ENCODE data around the gene SORT1. TPM values are rescaled to one million over a fixed set of nuclear protein-coding genes. Genes with fewer than 3 reads are reported as not detected.
A peak's percentile ranks its signal among the peaks of the same experiment; 100 is the strongest.

The SORT1 gene
- total RNA-seq, 1 experiment from 2014 or later, result 9.2 TPM

GRCh38 chr1:109443476-109443875, 45.8 kb upstream of the SORT1 start:
- Histone ChIP-seq H3K36me3 (ENCODE audit: low read depth, low read length) (no peaks in the 10 kb centered on the region), H3K27me3 (ENCODE audit: low read length) (peaks cover 17% of the 10 kb centered on the region), H3F3A (ENCODE audit: low read length, unreplicated experiment) (no peaks in the 10 kb centered on the region), H3K9ac (ENCODE audit: low read length) (no peak overlapping the region), H3K4me3 (ENCODE audit: low read length) (no peak overlapping the region), H3K4me2 (ENCODE audit: low read length) (no peak overlapping the region), H2AFZ (ENCODE audit: low read length) (no peak overlapping the region), H3K4me1 (ENCODE audit: insufficient read depth, low read length) (peaks cover 12% of the 10 kb centered on the region; the same call in 1 of the 2 replicates), H4K20me1 (ENCODE audit: low read length) (no peaks in the 10 kb centered on the region), H3K9me3 (ENCODE audit: low read length) (no peaks in the 10 kb centered on the region), H3K9me2 (replicated peaks; ENCODE audit: low read length) (no peaks in the 10 kb centered on the region), H3K79me2 (ENCODE audit: low read length) (no peaks in the 10 kb centered on the region), H3K27ac (ENCODE audit: low read length) (no peak overlapping the region)
- POLR2A ChIA-PET (ENCODE audit: unreplicated experiment), result no interaction called here
- DNase-seq (no peak), ATAC-seq (no peak)
- no TSS peak for BruUV-seq (replicated peaks)
- intact Hi-C loops (cut with micrococcal nuclease), result no loop called here
- TF ChIP-seq CTCF (conservative IDR thresholded peaks at IDR 0.05; ENCODE audit: low read depth, low read length) (no peak), EZH2phosphoT487 (IDR thresholded peaks at IDR 0.05; ENCODE audit: borderline replicate concordance, low read length) (no peak), EZH2 (IDR thresholded peaks at IDR 0.05; ENCODE audit: low read length, unreplicated experiment) (no peak)
- CTCF ChIA-PET, result no interaction called here

- Histone ChIP-seq H3K9ac (ENCODE audit: low read length) (no peak overlapping the region), H3K79me2 (ENCODE audit: low read length) (no peaks in the 10 kb centered on the region), H3K4me1 (ENCODE audit: insufficient read depth, low read length) (peaks cover 12% of the 10 kb centered on the region; the same call in 1 of the 2 replicates), H3F3A (ENCODE audit: low read length, unreplicated experiment) (no peaks in the 10 kb centered on the region), H3K9me2 (replicated peaks; ENCODE audit: low read length) (no peaks in the 10 kb centered on the region), H3K36me3 (ENCODE audit: low read depth, low read length) (no peaks in the 10 kb centered on the region), H3K27me3 (ENCODE audit: low read length) (peaks cover 13% of the 10 kb centered on the region), H3K4me3 (ENCODE audit: low read length) (no peak overlapping the region), H2AFZ (ENCODE audit: low read length) (no peak overlapping the region), H3K4me2 (ENCODE audit: low read length) (no peak overlapping the region), H3K27ac (ENCODE audit: low read length) (no peak overlapping the region), H3K9me3 (ENCODE audit: low read length) (no peaks in the 10 kb centered on the region), H4K20me1 (ENCODE audit: low read length) (no peaks in the 10 kb centered on the region)
- DNase-seq (peak; percentile 15), ATAC-seq (peak; percentile 31)
- TF ChIP-seq EZH2phosphoT487 (IDR thresholded peaks at IDR 0.05; ENCODE audit: borderline replicate concordance, low read length) (no peak), CTCF (conservative IDR thresholded peaks at IDR 0.05; ENCODE audit: low read depth, low read length) (no peak), EZH2 (IDR thresholded peaks at IDR 0.05; ENCODE audit: low read length, unreplicated experiment) (no peak)
- BruUV-seq (replicated peaks), result no TSS peak
- CTCF ChIA-PET, result no interaction called here
- POLR2A ChIA-PET (ENCODE audit: unreplicated experiment), result no interaction called here
- intact Hi-C loops (cut with micrococcal nuclease), result no loop called here
Measured at GRCh38 chr1:109441069-109441468, 43.4 kb upstream of the SORT1 start.

DNA sequence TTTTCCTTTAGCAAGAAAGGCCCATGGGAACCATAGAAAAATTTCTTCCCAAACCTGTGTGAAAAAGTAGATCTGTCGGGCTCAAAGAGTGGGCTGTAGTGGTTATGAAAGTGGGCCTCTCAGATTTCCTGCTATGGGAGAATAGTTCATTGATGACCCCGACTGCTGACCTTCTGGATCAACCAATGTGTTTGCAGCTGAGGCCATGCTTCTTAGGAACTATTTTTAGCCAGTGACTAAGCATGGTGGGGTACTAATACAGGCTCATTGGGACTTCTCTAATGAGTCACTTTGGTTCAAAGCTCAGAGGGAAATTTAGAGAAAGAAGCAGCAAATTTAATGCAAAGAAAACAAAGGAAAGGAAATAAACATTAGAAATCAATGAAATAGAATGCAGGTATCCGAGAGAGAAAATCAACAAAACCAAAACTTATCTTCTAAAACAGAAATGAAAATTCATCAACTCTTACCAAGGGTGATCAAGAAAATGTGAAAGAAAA, 41.1 kb upstream of the SORT1 start:
- no peak overlapping the region for H3K4me2 ChIP-seq (ENCODE audit: low read length)
- no peak for TF ChIP-seq EZH2phosphoT487 (IDR thresholded peaks at IDR 0.05; ENCODE audit: borderline replicate concordance, low read length)
- no peak for TF ChIP-seq EZH2 (IDR thresholded peaks at IDR 0.05; ENCODE audit: low read length, unreplicated experiment)
- TF ChIP-seq CTCF (conservative IDR thresholded peaks at IDR 0.05; ENCODE audit: low read depth, low read length), result no peak
- H3K9me3 ChIP-seq (ENCODE audit: low read length), result no peaks in the 10 kb centered on the region
- H3F3A ChIP-seq (ENCODE audit: low read length, unreplicated experiment), result no peaks in the 10 kb centered on the region
- intact Hi-C loops (cut with micrococcal nuclease), result no loop called here
- H3K36me3 ChIP-seq (ENCODE audit: low read depth, low read length), result no peaks in the 10 kb centered on the region
- H3K9ac ChIP-seq (ENCODE audit: low read length), result no peak overlapping the region
- ATAC-seq, result no peak
- no peak overlapping the region for H2AFZ ChIP-seq (ENCODE audit: low read length)
- BruUV-seq (replicated peaks), result no TSS peak
- H3K27ac ChIP-seq (ENCODE audit: low read length), result no peak overlapping the region
- ChIA-PET POLR2A (ENCODE audit: unreplicated experiment) (no interaction called here), CTCF (no interaction called here)
- peaks cover 12% of the 10 kb centered on the region; the same call in 1 of the 2 replicates for H3K4me1 ChIP-seq (ENCODE audit: insufficient read depth, low read length)
- no peak overlapping the region for H3K4me3 ChIP-seq (ENCODE audit: low read length)
- H3K79me2 ChIP-seq (ENCODE audit: low read length), result no peaks in the 10 kb centered on the region
- H3K27me3 ChIP-seq (ENCODE audit: low read length), result peaks cover 5% of the 10 kb centered on the region; the same call in 1 of the 2 replicates
- no peaks in the 10 kb centered on the region for H3K9me2 ChIP-seq (replicated peaks; ENCODE audit: low read length)
- H4K20me1 ChIP-seq (ENCODE audit: low read length), result no peaks in the 10 kb centered on the region
- DNase-seq, result peak; percentile 39
